ENCODE measurements around the gene GRB10.
"Not testable (repeated sequence)": the region's sequence is repeated elsewhere in the genome, so short reads cannot be mapped to it uniquely, and the experiment has no call there.

GRB10 gene

DNA sequence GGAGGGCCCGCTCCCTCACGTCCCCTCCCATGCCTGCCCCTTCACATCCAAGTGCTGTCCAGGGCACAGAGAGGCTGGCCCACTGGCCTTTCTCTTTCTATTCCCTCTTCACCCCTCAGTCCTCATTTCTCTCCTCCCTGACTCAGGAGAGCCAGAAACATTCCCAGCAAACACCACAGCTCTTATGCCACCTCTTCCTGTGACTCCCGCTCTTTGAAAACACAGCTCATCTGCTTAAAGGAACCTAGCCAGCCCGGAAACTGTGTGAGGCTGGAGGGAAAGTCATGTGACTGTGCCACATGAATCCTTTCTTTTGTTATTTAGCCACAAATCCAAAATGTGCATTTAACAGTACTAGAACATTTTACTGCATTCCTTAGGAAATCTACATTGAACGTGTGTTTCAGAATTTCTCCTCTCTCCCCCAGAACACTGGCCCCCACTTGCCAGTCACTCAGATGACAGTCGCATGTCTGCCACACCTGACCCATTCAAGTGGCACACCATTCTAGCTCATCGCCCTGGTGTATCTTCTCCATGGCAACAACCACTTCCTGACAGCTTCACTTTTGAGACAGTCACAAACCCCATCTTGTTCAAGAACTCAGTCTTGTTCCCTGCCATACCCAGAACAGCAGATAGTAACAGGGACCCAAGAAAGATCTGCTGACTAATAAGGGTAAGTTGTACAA, 42.8 kb downstream of the GRB10 start:
- peak; percentile 53 for DNase-seq

DNA sequence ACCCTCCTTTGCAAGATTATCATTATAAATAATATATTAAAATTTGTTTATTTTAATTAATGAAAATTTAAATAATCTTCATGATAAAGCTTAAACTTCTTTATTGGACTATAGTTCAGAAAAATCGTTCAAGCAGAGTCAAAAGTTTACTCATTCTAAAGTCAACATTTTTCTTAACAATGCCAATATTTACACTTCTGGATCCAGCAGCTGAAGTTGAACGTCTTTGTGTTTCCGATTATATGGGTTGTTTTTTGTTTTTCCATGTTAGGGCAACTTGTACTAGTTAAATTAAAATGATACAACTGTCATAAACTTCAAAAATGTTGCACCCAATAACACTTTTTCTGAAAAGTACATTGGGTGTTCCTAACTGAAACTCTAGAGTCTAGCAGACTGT, 43.8 kb downstream of the GRB10 start:
- no peak for DNase-seq

DNA sequence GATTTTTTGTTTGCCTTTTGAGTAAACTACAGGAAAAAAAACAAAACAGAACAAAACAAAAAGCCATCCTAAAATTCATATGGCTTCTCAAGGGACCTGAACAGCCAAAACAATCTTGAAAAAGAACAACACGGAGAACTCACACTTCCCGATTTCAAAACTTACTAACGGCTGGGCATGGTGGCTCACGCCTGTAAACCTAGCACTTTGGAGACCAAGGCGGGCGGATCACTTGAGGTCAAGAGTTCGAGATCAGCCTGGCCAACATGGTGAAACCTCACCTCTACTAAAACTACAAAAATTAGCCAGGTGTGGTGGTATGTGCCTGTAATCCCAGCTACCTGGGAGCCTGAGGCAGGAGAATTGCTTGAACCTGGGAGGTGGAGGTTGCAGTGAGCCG, 46.9 kb downstream of the GRB10 start:
- DNase-seq = not testable (repeated sequence)

DNA sequence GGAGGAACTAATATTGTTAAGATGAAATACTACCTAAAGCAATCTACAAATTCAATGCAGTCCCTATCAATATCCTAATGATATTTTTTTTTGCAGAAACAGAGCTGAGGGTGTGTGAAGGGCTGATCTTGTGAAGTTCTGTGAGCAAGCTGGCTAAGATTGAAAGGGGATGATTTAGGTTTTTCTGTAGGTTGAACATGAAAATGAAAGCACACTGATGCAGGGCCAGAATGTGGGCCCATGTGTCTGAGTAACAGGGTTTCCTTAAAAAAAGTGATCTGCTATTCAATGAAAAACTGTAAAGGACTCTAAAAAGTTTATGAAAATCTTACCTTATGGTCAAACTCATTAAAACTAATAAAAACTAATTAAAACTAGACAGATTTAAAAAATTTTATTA, 47.4 kb downstream of the GRB10 start:
- DNase-seq = peak; percentile 6

DNA sequence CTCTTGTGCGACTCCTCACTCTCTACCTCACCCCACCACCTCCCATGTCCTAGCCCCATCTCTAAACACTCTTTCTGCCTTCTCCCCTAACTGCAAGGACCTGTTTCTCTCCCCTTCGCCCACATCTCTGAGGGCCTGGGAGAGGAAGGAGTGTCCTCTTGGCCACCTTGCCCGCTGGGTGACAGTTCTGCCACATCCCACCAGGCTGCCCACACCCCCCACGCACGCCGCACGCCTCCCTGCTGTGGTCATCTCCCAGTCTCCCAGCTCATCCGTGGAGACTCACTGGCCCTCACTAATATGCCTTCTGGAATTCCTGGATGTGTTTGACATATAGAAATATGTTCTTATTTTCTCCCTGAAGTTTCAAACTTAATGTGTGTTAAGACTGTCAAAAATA, 48.5 kb downstream of the GRB10 start:
- DNase-seq = no peak

DNA sequence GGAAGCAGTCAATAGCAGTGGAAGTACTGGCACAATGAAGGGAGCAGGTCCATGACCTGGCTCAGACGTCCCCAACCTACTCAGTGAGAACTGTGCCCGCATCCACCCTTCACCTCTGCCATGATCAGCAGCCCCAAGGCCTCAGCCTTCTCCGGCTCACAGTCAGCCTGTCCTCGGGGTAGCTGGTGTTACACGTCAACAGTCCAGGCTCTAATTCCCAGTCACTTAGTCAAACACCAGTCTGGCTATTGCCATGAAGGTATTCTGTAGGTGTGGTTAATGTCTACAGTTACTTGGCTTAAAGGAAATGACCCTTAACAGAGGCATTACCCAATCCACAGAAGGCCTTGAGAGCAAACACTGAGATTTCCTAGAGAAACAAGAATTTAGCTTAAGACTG, 49.1 kb downstream of the GRB10 start:
- DNase-seq = no peak

DNA sequence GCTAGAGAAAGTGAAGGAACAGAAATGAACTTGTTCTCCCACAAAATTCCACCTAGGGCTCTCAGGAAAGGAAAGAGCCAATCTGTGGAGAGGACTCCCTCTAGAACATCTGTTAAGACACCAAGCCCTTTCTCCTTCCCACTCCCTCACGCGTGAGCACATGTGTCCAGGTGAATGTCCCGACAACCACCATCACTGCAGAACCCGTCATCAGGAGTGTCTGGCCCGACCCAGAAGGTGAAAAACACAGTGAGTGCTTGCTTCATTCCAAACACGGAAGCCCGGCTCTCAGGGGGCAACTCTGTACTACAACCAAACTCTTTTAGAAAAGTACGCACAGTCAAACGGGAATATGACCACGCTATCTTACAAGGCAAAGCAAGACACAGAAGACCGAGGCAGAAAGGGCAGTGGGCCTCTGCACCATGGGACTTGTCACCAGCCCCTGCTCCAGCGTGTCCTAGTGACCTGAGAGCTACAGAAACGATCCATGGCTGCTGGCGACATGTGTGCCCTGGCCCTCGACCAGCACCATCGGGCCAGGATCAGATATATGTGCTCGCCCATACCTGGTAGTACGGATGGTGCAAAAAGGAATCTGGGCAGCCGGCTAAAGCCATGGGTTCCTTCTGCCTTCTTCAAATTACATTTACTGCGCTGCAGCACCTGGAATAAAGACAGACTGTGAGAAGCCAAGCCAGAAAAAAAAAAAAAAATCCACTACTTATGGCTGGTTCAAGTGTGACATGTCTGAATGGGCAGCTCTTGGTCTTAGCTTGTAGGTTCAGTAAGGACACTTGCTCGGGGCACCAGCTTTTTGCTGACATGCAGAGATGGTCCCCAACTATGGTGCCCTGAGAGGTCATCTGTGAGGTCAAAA, 50.8 kb downstream of the GRB10 start:
- DNase-seq = no peak

DNA sequence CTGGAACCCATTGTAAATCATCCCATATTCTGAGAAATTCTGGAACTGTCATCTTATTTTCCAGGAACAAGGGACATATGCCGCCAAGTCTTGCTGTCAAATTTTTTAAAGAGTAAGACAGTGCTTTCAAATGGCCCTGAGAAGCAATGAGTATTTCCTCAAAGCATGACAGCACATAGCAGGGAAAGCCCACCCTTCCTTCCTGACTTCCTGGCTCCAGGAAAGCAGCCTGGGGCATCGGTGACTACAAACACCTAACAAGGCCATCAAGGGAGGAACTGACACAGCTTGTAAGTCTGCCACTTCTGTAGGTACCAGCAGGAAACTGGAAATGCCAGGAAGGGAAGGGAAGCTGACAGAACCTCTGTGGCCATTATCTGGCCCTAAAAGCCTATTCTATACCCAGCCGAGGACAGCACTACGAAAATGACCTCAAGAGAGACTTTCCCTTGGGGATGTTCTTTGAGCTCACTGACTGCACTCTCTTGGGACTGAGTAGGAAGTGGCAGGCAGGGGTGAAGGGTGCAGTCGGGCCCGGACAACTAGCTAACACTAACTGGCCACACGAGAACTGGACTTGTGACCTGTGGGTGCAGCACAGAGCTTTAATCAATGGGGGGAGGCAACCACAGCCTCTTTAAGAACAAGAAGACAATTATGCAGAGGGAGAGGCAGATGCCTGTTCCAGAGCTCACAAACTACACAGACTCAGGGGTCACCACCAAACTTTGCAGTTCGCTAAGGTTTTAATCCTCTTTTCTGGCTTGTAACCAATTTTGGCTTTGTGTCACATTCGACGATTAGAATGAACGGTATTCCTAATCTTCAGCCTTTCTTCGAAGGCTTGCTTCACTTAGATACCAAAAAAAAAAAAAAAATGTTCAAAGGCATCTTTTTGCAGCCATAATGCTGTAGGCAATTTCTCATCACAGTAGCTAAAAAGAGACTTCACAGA, 52.0 kb downstream of the GRB10 start:
- no peak for DNase-seq

DNA sequence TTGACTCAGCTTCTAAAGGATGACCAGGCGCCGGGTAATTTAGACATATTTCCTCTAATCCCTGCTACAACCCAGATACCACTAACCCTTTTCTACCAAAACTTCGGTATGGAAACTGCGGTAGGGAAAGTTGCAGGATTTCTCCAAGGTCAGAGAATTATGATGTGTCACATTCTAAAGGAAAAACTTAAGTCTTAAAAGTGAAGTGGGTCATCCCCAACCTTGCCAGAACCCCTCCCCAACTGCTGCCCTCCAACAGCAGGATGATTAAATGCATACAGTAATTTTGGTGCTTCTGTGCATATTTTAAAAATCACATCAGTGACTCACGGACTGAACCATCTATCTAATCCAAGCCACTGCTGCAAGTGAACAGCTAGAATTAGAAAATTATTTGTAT, 52.7 kb downstream of the GRB10 start:
- DNase-seq = no peak

DNA sequence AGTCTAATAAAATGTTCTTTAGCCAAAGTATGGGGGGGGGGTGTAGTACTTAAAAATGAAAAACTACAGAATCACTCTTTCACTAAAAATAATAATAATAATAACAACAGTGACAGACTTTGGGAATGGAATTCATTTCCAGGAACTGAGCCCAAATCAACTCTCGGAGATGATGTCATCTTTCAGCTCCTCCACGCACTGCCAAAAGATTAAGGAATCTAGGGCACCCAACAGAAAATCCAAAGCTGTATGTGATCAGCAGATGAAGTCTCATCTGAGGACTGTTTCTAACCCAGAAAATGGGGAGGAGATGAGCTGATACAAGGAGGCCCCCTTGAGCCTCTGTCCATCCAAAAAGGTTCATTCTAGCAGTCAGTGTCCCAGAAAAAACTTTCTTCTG, 54.5 kb downstream of the GRB10 start:
- no peak for DNase-seq

DNA sequence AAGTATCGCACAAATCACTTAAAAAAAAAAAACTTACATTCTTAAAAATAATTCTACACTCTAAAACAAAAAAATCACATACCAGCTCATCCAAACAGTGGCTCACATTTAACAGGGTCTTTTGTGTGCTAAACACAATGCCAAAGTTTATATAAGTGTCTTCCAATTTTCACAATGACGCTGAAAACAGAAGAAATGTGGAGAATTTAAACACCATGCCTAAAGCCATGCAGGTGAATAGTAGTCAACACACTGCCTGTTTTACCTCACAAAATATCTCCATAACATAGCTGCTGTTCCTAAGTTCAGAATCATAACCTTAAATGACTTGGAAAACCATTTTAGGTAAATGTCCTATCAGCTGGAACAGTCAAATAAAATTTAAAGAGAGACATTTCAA, 55.0 kb downstream of the GRB10 start:
- DNase-seq = no peak

DNA sequence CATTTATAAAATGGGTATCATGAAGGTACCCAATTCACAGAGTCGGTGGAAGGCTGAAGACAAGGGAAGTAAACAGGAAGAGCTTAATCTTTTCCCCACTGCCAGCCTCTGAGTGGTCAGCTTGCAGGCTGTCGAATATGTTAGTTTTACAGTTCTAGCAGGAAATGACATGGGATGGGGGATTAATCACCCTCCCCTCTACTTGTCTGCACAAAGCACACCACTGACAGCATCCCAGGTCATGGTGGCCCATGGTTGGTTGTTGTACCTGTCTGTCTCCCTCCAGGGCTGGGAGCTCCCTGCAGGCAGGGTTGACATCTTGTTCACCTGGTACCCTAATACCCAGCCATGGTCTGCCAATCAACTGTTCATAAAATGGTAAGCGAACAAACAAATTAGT, 55.6 kb downstream of the GRB10 start:
- DNase-seq = no peak

DNA sequence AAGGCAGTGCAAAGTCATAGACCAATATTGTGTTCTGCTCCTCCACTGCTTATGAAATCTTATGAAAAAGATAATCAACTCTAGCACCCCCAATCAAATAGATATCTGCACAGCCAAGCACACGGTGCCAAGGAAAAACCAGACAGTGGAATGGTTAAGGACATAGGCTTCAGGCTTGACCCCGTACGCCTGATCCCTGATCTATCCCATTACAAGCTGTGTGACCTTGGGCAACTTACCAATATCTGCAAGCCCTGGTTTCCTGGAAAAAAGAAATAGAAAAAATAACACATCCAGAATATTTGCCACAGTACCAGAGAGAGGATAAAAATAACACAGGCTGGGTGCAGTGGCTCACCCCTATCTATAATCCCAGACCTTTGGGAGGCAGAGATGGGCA, 56.9 kb downstream of the GRB10 start:
- no peak for DNase-seq

DNA sequence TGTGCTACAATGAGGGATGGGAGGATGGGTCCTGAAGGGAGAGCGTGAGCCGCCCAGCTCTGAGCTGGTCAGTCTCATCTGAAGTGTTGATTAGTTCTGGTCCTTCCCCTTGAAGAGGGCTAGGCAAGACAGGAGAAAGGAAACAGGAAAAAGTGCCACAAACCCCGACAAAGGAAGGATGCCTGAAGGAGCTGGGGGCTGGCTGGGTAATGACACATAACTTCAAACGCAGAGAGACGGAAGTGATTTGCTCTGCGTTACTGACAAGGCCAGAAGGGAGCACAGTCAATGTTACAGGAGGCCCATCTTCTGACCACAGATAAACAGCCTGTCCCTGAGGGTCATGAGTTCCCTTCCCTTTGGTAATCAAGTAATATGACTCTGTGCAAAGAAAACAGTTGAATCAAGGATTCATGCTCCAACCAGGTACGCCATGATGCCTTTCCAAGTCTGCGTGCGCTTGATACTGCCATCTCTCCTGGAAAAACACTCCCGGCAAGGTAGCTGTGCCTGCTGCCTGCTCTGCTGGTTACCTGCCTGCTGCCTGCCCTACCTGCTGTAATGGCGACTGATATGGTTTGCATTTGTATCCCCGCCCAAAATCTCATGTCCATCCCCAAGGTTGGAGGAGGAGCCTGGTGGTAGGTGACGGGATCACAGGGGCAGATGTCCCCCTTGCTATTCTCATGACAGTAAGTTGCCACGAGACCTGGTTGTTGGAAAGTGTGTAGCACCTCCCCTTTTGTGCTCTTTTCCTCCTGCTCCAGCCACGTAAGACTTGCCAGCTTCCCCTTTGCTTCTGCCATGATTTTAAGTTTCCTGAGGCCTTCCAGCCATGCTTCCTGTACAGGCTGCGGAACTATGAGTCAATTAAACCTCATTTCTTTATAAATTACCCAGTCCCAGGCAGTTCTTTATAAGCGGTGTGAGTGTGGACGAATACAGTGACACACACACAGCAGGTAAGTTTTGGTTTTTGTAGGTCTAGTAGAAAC, 57.9 kb downstream of the GRB10 start:
- no peak for DNase-seq

DNA sequence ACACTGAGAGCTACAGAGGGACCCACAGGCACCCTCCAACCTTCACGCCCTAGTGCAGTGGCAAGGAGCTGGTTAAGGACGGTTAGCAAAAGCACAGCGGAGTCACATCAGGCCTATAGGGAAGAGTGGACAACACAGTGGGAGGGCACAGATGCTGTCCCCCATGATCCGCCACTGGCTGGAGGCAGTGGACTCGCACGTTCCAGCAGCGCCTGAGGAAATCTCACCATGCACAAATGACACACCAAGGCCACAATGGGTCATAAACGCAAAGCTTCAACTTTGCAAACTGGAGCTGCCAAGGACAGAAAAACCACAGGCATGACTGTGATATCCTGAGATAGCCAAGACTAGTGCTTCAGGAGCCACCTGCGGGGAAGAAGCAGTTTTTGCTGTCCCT, 58.8 kb downstream of the GRB10 start:
- DNase-seq = no peak

DNA sequence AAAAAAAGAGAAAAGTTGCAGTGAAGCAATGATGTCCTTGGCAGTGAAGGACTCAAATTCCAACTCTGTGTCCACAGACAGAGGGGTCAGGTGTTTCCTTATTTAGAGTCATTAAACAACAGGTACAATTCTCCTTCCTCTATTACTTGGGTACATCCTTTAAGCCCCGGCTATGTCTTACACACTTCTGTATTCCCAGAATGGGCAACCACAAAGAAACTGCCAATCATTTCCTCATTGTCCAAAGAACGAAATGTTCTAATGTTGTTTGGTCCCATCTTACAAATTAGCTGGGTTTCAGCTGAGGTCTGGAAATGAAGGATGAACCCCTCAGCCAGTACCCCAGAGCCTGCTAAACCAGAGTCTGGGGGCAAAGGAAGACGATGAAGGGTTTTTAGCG, 59.5 kb downstream of the GRB10 start:
- DNase-seq = no peak

DNA sequence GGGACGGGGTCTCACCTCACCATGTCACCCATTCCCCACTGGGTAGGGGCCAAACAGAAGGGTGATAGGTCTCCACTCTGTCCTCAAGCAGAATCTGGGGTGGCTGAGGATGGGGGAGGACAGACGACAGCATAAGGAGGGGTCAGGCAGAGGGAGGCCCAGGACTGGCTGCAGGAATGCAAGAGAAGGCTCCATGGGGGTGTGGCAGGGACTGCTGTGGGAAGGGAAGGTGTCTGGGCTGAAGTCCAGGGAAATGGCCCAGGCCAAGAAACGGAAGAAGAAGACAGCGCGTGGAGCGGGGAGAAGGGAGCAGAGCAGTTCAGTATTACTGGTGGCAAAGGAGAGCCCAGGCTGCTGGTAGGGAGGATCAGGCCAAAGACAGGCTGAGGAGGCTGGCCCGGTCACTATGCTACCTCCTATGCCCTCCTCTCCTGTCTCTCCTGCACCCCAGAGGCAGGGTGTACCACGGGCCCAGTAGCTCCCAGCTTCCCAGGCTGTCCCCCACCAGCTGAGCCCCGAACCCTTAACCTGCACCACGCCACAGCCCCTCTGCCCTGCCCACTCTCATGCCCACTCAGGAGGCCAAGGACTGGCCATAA, 60.9 kb downstream of the GRB10 start:
- no peak for DNase-seq

DNA sequence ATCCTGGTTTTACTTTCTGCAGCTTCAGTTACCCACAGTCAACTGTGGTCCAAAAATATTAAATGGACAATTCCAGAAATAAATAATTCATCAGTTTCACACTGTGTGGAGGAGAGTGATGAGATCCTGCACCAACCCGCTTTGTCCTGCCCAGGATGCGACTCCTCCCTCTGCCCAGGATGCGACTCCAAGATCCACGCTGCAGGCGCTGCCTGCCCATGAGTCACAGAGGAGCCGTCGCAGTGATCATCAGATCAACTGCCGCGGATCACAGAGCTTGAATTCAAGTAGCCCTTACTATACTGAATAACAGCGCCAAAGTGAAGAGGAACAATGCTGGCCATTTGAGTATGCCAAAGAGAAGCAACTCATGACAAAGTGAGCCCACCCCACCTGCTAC, 61.5 kb downstream of the GRB10 start:
- DNase-seq = no peak

DNA sequence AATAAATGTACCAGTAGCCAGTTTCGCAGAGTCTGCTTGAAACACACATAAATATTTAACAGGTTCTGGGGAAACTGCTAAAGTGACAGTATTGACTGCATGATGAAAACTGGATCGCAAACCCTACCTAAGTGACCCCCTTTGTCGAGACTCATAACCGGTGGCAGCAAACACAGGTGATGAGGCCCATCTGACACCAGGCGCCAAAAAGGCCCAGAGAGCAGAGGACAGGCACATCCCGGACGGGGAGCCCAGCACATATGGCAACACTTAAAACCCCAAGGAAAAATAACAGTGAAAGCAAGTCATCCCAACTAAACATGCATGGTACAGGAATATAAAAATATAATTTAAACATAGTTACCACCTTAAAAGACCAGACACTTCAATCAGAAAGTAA, 62.4 kb downstream of the GRB10 start:
- DNase-seq = no peak

DNA sequence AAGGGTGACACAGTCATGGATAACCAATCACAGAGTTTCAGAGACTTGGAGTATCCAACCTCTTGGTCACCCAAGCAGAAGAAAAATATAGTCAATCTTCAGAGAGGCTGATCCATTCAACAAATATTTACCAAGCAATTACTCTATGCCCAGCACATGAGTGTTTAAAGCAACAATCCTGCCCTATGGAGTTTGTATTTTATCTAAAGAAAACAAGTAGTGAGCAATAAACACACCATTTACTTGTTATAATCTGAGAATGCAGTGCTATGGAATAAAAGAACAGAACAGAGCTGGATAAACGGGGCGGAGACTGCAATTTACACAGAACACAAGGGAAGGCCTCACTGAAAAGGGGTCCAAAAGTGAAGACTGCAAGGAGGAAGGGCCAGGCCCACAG, 63.8 kb downstream of the GRB10 start:
- no peak for DNase-seq

DNA sequence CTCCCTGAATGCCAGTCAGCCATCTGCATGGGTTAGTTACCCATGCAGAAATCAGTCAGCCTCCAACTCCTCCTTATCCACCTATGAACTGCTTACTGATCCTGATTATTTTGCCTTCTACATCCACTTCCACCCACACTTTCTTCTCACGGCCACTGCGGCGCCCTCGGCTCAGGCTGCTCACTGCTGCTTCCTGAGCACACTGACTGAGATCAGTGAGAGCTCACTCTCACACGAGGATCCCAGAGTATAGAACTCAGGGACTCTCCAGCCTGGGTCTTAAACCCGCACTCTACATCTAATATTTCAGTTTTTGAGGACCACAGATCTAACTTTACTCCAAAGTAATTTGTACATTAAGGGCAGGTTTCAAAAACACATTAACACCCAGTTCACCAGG, 64.4 kb downstream of the GRB10 start:
- DNase-seq = no peak

DNA sequence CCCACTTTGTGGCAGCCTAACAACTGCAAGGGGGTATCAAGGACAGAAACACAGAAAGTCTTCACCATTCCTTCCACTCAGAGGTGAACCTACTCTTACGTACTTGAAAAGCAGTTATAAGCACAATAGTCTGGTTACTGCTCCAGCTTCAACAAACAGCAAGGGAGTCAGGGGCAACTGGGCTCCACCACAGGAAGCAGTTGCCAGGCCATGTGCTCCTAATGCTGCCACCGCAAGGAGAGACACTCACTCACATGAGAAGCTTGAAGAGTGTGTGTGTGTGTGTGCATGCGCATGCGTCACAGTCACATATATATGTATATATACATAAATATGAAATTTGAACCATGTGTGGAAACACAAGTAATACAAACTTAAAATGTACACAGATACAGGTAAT, 65.5 kb downstream of the GRB10 start:
- DNase-seq = no peak
